Mesenchymal stem cell (in vitro differentiated cells and primary cell): ENCODE measurements around the gene FBL.
"Not testable (repeated sequence)": the region's sequence is repeated elsewhere in the genome, so short reads cannot be mapped to it uniquely, and the experiment has no call there.

Experiments
- DNase-seq: peaks from one replicate; pipeline ENCODE4 v3.0.0-alpha.2; 2013
- H2AFZ ChIP-seq: one replicate; pipeline ENCODE4 v1.6.1; 2013; ENCODE audit warnings: low read depth, mild to moderate bottlenecking, control low read depth, inconsistent platforms, low read length, moderate library complexity
- H2AK5ac ChIP-seq: 2 replicates; pipeline ENCODE4 v1.6.1; 2013; ENCODE audit warnings: low read length, moderate library complexity, mild to moderate bottlenecking, inconsistent platforms; ENCODE audit not compliant: severe bottlenecking
- H2BK120ac ChIP-seq: one replicate; pipeline ENCODE4 v1.6.1; 2013; ENCODE audit warnings: low read depth, mild to moderate bottlenecking, inconsistent platforms, low read length, moderate library complexity
- H2BK12ac ChIP-seq, 2 experiments: one replicate each; pipeline ENCODE4 v1.6.1; 2013; ENCODE audit warnings: inconsistent platforms in 2 of 2, low read length in 2 of 2, mild to moderate bottlenecking in 2 of 2, moderate library complexity in 2 of 2, control low read depth in 1 of 2
- H2BK15ac ChIP-seq: one replicate; pipeline ENCODE4 v1.6.1; 2013; ENCODE audit warnings: mild to moderate bottlenecking, low read depth, inconsistent platforms; ENCODE audit not compliant: poor library complexity, severe bottlenecking
- H2BK5ac ChIP-seq: 2 replicates; pipeline ENCODE4 v1.6.1; 2013; ENCODE audit warnings: low read depth, mild to moderate bottlenecking, low read length, control low read depth, inconsistent platforms; ENCODE audit not compliant: poor library complexity, severe bottlenecking
- H3K14ac ChIP-seq, 2 experiments: one replicate each; pipeline ENCODE4 v1.6.1; 2013; ENCODE audit warnings: inconsistent platforms in 2 of 2, low read length in 2 of 2, control low read depth in 1 of 2, mild to moderate bottlenecking in 1 of 2, moderate library complexity in 1 of 2
- H3K18ac ChIP-seq, 2 experiments: one replicate each; pipeline ENCODE4 v1.6.1; 2013; ENCODE audit warnings: inconsistent platforms in 2 of 2, low read length in 2 of 2, control low read depth in 1 of 2, low read depth in 1 of 2, mild to moderate bottlenecking in 1 of 2
- H3K23ac ChIP-seq, 2 experiments: one replicate each; pipeline ENCODE4 v1.6.1; 2013; ENCODE audit warnings: inconsistent platforms in 2 of 2, low read length in 2 of 2, mild to moderate bottlenecking in 2 of 2, moderate library complexity in 2 of 2, control low read depth in 1 of 2
- H3K27ac ChIP-seq: 2 replicates; pipeline ENCODE4 v1.5.1; 2013; ENCODE audit warnings: mild to moderate bottlenecking, moderate library complexity, low read length, control low read depth, inconsistent platforms; ENCODE audit not compliant: poor library complexity, severe bottlenecking
- H3K27me3 ChIP-seq, 2 experiments: 2 replicates each; pipeline versions ENCODE4 v1.6.1 to v1.7.0; 2013; ENCODE audit warnings: low read length in 2 of 2, mild to moderate bottlenecking in 2 of 2, moderate library complexity in 2 of 2, control low read depth in 1 of 2, inconsistent platforms in 1 of 2; ENCODE audit not compliant: control insufficient read depth in 1 of 2, insufficient read depth in 1 of 2
- H3K36me3 ChIP-seq, 2 experiments: 2 replicates each; pipeline versions ENCODE4 v1.6.1 to v1.7.0; 2013; ENCODE audit warnings: low read length in 2 of 2, control low read depth in 1 of 2, inconsistent platforms in 1 of 2, low read depth in 1 of 2, mild to moderate bottlenecking in 1 of 2; ENCODE audit not compliant: insufficient read depth in 2 of 2, control insufficient read depth in 1 of 2
- H3K4ac ChIP-seq, 2 experiments: one replicate each; pipeline ENCODE4 v1.6.1; 2013; ENCODE audit warnings: inconsistent platforms in 2 of 2, low read length in 2 of 2, mild to moderate bottlenecking in 2 of 2, moderate library complexity in 2 of 2, control low read depth in 1 of 2, low read depth in 1 of 2
- H3K4me1 ChIP-seq: 2 replicates; pipeline ENCODE4 v1.6.1; 2013; ENCODE audit warnings: low read depth, low read length, control low read depth; ENCODE audit not compliant: control insufficient read depth, insufficient read depth
- H3K4me2 ChIP-seq: 2 replicates; pipeline ENCODE4 v1.6.1; 2013; ENCODE audit warnings: low read length, mild to moderate bottlenecking, inconsistent platforms; ENCODE audit not compliant: poor library complexity, severe bottlenecking
- H3K4me3 ChIP-seq, 2 experiments: 2 replicates each; pipeline versions ENCODE4 v1.5.1 to v1.7.0; 2013; ENCODE audit warnings: low read length in 2 of 2, mild to moderate bottlenecking in 2 of 2, control low read depth in 1 of 2, low read depth in 1 of 2; ENCODE audit not compliant: insufficient read depth in 1 of 2
- H3K79me1 ChIP-seq: replicated peaks from 2 replicates; pipeline ENCODE4 v1.6.1; 2013; ENCODE audit warnings: mild to moderate bottlenecking, control low read depth, low read length, inconsistent platforms; ENCODE audit not compliant: poor library complexity, severe bottlenecking
- H3K9ac ChIP-seq: 2 replicates; pipeline ENCODE4 v1.7.0; 2013; ENCODE audit warnings: mild to moderate bottlenecking, low read length, moderate library complexity
- H3K9me3 ChIP-seq: 2 replicates; pipeline ENCODE4 v1.7.0; 2013; ENCODE audit warnings: mild to moderate bottlenecking, low read length; ENCODE audit not compliant: control insufficient read depth
- H4K8ac ChIP-seq: one replicate; pipeline ENCODE4 v1.6.1; 2013; ENCODE audit warnings: inconsistent platforms, mild to moderate bottlenecking, low read length, moderate library complexity
- H4K91ac ChIP-seq: one replicate; pipeline ENCODE4 v1.6.1; 2013; ENCODE audit warnings: mild to moderate bottlenecking, low read length, inconsistent platforms
- WGBS: methylation state at CpG from one replicate; pipeline ENCODE4 v1.1.7; 2013; ENCODE audit warnings: mixed read lengths; 5-methylcytosine and 5-hydroxymethylcytosine counted together

FBL gene

DNA sequence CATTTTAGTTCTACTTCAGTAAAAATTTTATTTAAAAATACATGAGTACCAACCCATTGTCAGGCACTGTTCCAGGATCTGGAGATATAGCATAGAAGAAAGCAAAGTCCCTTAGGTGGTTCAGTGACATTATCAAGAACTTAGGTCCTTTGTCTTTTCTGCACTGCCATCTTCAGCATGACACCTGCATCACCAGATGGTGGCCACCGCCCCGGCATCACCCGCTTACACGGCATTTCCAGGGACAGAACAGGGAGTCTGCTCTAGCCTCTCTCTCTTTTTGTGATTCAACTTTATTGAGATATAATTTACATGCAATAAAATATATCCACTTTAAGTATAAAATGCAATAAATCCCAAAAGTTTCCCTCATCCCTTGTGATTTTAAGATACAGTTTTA is 35.8 kb downstream of the FBL start:
- no peak overlapping the region for H3K9ac ChIP-seq

DNA sequence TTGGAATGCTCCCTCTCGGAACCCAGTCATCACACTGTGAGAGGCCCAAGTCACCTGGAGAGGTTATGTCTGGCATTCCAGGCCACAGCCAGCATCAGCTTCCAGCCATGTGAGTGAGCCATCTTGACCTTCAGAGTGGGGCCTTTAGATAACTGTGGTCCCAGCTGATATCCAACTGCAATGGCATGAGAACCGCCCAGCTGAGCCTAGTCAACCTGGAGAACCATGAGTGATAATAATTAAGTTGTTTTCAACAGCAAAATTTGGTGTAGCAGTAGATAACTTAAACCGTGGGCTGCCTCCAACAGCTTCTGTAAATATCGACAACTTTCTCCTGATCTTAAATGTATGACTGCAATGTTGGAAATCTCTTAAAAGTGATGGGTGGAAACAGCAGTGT is 36.8 kb downstream of the FBL start:
- Histone ChIP-seq H3K14ac (no peak overlapping the region), H3K23ac (no peak overlapping the region), H2AK5ac (no peak overlapping the region), H2AFZ (no peak overlapping the region), H2BK12ac (no peak overlapping the region), H3K27me3 (peaks cover 0 to under 1% of the 10 kb centered on the region in 2 experiments), H3K9ac (no peak overlapping the region), H3K27ac (no peak overlapping the region), H2BK120ac (no peak overlapping the region), H3K4ac (no peak overlapping the region), H3K4me2 (no peak overlapping the region), H3K9me3 (peaks cover 6% of the 10 kb centered on the region), H4K91ac (no peak overlapping the region), H4K8ac (no peak overlapping the region), H3K4me1 (no peaks in the 10 kb centered on the region), H2BK15ac (no peak overlapping the region), H3K79me1 (no peaks in the 10 kb centered on the region), H3K4me3 (no peak overlapping the region), H2BK5ac (no peak overlapping the region), H3K36me3 (no peaks in the 10 kb centered on the region), H3K18ac (no peak overlapping the region)
- 93% methylated on average over 4 of the region's 4 CpGs for whole genome bisulfite sequencing
- DNase-seq, result no peak

More for the DNA sequence above, 35.8 kb downstream of the FBL start:
- H2BK5ac ChIP-seq, result no peak overlapping the region
- peaks cover 6% of the 10 kb centered on the region for H3K9me3 ChIP-seq
- H3K79me1 ChIP-seq, result no peaks in the 10 kb centered on the region
- no peak overlapping the region for H3K23ac ChIP-seq
- H2AK5ac ChIP-seq, result no peak overlapping the region
- no peak overlapping the region for H4K8ac ChIP-seq
- 91% methylated on average over 4 of the region's 4 CpGs for whole genome bisulfite sequencing
- H3K27ac ChIP-seq, result no peak overlapping the region
- H3K36me3 ChIP-seq, result no peaks in the 10 kb centered on the region
- no peak overlapping the region for H3K18ac ChIP-seq
- H2BK120ac ChIP-seq, result no peak overlapping the region
- no peak overlapping the region for H3K4ac ChIP-seq
- H3K27me3 ChIP-seq, result no peaks in the 10 kb centered on the region
- H3K4me1 ChIP-seq, result no peaks in the 10 kb centered on the region
- no peak overlapping the region for H4K91ac ChIP-seq
- H3K4me2 ChIP-seq, result no peak overlapping the region
- no peak overlapping the region for H2AFZ ChIP-seq
- H2BK12ac ChIP-seq, result no peak overlapping the region
- no peak for DNase-seq
- H3K4me3 ChIP-seq, result no peak overlapping the region
- no peak overlapping the region for H2BK15ac ChIP-seq
- H3K14ac ChIP-seq, result no peak overlapping the region

DNA sequence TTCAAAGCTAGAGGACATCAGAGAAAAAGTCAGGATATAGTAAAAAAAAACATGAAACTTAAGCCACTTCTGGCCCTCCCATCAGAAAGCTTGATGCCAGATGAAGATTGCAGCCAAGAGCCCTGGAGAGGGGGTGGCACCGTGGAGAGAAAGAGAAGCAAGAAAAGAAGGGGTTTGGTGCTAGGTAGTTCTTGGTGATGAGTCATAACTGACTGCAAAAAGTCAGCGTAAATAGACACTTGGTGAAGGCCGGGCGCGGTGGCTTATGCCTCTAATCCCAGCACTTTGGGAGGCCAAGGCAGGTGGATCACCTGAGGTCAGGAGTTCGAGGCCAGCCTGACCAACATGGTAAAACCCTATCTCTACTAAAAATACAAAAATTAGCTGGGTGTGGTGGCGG is 37.5 kb downstream of the FBL start:
- not testable (repeated sequence) for H3K23ac ChIP-seq, H3K18ac ChIP-seq, H2BK15ac ChIP-seq, H3K14ac ChIP-seq, H3K4me1 ChIP-seq, DNase-seq, H4K8ac ChIP-seq, H3K27ac ChIP-seq, H3K36me3 ChIP-seq, H3K9ac ChIP-seq, H3K9me3 ChIP-seq, H2BK5ac ChIP-seq, H3K79me1 ChIP-seq, H4K91ac ChIP-seq, H3K27me3 ChIP-seq, H2BK12ac ChIP-seq, H2AFZ ChIP-seq, H3K4me2 ChIP-seq, H3K4ac ChIP-seq, H2AK5ac ChIP-seq, H3K4me3 ChIP-seq, H2BK120ac ChIP-seq
- 92% methylated on average over 6 of the region's 7 CpGs for WGBS

DNA sequence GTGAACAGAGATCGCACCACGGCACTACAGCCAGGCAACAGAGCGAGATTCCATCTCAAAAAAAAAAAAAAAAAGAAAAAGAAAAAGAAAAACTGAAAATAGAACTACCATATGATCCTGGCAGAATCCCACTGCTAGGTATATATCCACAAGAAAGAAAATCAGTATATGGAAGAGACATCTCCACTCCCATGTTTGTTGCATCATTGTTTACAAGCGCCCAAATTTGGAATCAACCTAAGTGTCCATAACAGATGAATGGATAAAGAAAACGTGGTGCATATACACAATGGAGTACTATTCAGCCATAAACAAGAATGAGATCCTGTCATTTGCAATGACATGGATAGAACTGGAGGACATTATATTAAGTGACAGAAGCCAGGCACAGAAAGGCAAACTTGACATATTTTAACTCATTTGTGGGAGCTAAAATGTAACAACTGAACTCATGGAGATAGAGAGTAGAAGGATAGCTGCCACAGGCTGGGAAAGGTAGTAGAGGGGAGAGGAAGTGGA is 38.3 kb downstream of the FBL start:
- Histone ChIP-seq H3K36me3 (no peaks in the 10 kb centered on the region), H3K27me3 (peaks cover 8 to 15% of the 10 kb centered on the region in 2 experiments), H3K14ac (no peak overlapping the region), H4K91ac (no peak overlapping the region), H3K4me1 (no peaks in the 10 kb centered on the region), H2AFZ (no peak overlapping the region), H3K79me1 (no peaks in the 10 kb centered on the region), H3K4ac (no peak overlapping the region), H3K27ac (no peak overlapping the region), H4K8ac (no peak overlapping the region), H2BK120ac (no peak overlapping the region), H3K18ac (no peak overlapping the region), H3K23ac (no peak overlapping the region), H2BK12ac (no peak overlapping the region), H2BK15ac (no peak overlapping the region), H3K4me2 (no peak overlapping the region), H2BK5ac (no peak overlapping the region), H2AK5ac (no peak overlapping the region), H3K4me3 (no peak overlapping the region), H3K9me3 (peaks cover 6% of the 10 kb centered on the region), H3K9ac (no peak overlapping the region)
- 20% methylated on average over 1 of the region's 5 CpGs for WGBS
- no peak for DNase-seq
